Retina (tissue), 1 donor: ENCODE measurements around the gene PTPRD.

Experiments
- DNase-seq: peaks from one replicate; pipeline ENCODE4 v3.0.0-alpha.2; 2016

The PTPRD gene

GRCh38 chr9:9847750-9848149 lies 765.1 kb downstream of the PTPRD start:
- DNase-seq: no peak

- DNase-seq: no peak
Observed at GRCh38 chr9:9846557-9846956, 766.2 kb downstream of the PTPRD start.

GRCh38 chr9:9820436-9820835 lies 792.4 kb downstream of the PTPRD start:
- DNase-seq: no peak

GRCh38 chr9:9819886-9820285 lies 792.9 kb downstream of the PTPRD start:
- no peak for DNase-seq

- no peak for DNase-seq
Observed at GRCh38 chr9:9817176-9817575, 795.6 kb downstream of the PTPRD start.

- no peak for DNase-seq
Observed at GRCh38 chr9:9804109-9804508, 808.7 kb downstream of the PTPRD start.

GRCh38 chr9:9799287-9799686 lies 813.5 kb downstream of the PTPRD start:
- DNase-seq: no peak

GRCh38 chr9:9792144-9792857 lies 820.5 kb downstream of the PTPRD start:
- DNase-seq: no peak

GRCh38 chr9:9791611-9792010 lies 821.2 kb downstream of the PTPRD start:
- DNase-seq: peak; percentile 4

- DNase-seq: peak; percentile 61
Observed at GRCh38 chr9:9790216-9790872, 822.5 kb downstream of the PTPRD start.

- DNase-seq: no peak
Observed at GRCh38 chr9:9783711-9784110, 829.1 kb downstream of the PTPRD start.

GRCh38 chr9:9783211-9783610 lies 829.6 kb downstream of the PTPRD start:
- DNase-seq: no peak

GRCh38 chr9:9778293-9778692 lies 834.5 kb downstream of the PTPRD start:
- DNase-seq: no peak

GRCh38 chr9:9774471-9774870 lies 838.3 kb downstream of the PTPRD start:
- no peak for DNase-seq

- DNase-seq: no peak
Observed at GRCh38 chr9:9771314-9771713, 841.5 kb downstream of the PTPRD start.

GRCh38 chr9:9764821-9765220 lies 848.0 kb downstream of the PTPRD start:
- DNase-seq: no peak

GRCh38 chr9:9754186-9754585 lies 858.6 kb downstream of the PTPRD start:
- DNase-seq: no peak

- no peak for DNase-seq
Observed at GRCh38 chr9:9753266-9753665, 859.5 kb downstream of the PTPRD start.

GRCh38 chr9:9752722-9753121 lies 860.1 kb downstream of the PTPRD start:
- no peak for DNase-seq

- no peak for DNase-seq
Observed at GRCh38 chr9:9751996-9752395, 860.8 kb downstream of the PTPRD start.

- no peak for DNase-seq
Observed at GRCh38 chr9:9750719-9751118, 862.1 kb downstream of the PTPRD start.

GRCh38 chr9:9749591-9749990 lies 863.2 kb downstream of the PTPRD start:
- no peak for DNase-seq

- no peak for DNase-seq
Observed at GRCh38 chr9:9747787-9748186, 865.0 kb downstream of the PTPRD start.

GRCh38 chr9:9746826-9747225 lies 866.0 kb downstream of the PTPRD start:
- no peak for DNase-seq

GRCh38 chr9:9743822-9744221 lies 869.0 kb downstream of the PTPRD start:
- no peak for DNase-seq
